Measurements from ENCODE around the gene UBAP1L.
A peak's percentile ranks its signal among the peaks of the same experiment; 100 is the strongest.

The UBAP1L gene

GRCh38 chr15:65055201-65055870 is 59.7 kb downstream of the UBAP1L start:
- Histone ChIP-seq H3K9ac (ENCODE audit: low read length) (no peak overlapping the region), H3K27ac (ENCODE audit: low read depth, low read length) (no peak overlapping the region), H4K20me1 (ENCODE audit: low read depth, low read length) (no peaks in the 10 kb centered on the region), H3K9me3 (ENCODE audit: insufficient read depth, low read length) (no peaks in the 10 kb centered on the region), H3K9me2 (replicated peaks; ENCODE audit: insufficient read depth, low read length) (no peaks in the 10 kb centered on the region), H3K79me2 (ENCODE audit: insufficient read depth, low read length) (no peaks in the 10 kb centered on the region), H3F3A (ENCODE audit: insufficient read depth) (no peaks in the 10 kb centered on the region), H3K27me3 (ENCODE audit: low read length) (no peaks in the 10 kb centered on the region), H2AFZ (ENCODE audit: low read depth, low read length, severe bottlenecking) (no peak overlapping the region), H3K4me2 (ENCODE audit: low read depth, low read length, poor library complexity, severe bottlenecking) (no peak overlapping the region), H3K36me3 (ENCODE audit: low read length) (no peaks in the 10 kb centered on the region), H3K4me3 (ENCODE audit: insufficient read depth, low read length, poor library complexity, severe bottlenecking) (no peak overlapping the region)
- TF ChIP-seq, protein P1, sequence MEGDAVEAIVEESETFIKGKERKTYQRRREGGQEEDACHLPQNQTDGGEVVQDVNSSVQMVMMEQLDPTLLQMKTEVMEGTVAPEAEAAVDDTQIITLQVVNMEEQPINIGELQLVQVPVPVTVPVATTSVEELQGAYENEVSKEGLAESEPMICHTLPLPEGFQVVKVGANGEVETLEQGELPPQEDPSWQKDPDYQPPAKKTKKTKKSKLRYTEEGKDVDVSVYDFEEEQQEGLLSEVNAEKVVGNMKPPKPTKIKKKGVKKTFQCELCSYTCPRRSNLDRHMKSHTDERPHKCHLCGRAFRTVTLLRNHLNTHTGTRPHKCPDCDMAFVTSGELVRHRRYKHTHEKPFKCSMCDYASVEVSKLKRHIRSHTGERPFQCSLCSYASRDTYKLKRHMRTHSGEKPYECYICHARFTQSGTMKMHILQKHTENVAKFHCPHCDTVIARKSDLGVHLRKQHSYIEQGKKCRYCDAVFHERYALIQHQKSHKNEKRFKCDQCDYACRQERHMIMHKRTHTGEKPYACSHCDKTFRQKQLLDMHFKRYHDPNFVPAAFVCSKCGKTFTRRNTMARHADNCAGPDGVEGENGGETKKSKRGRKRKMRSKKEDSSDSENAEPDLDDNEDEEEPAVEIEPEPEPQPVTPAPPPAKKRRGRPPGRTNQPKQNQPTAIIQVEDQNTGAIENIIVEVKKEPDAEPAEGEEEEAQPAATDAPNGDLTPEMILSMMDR (IDR thresholded peaks at IDR 0.05; ENCODE audit: insufficient read depth, low read length, poor library complexity, severe bottlenecking) = no peak
- no peak for TF ChIP-seq EZH2phosphoT487 (conservative IDR thresholded peaks at IDR 0.05; ENCODE audit: low read length)

- Histone ChIP-seq H3K4me2 (ENCODE audit: low read depth, low read length, poor library complexity, severe bottlenecking) (no peak overlapping the region), H3K79me2 (ENCODE audit: insufficient read depth, low read length) (no peaks in the 10 kb centered on the region), H4K20me1 (ENCODE audit: low read depth, low read length) (no peaks in the 10 kb centered on the region), H3K9me2 (replicated peaks; ENCODE audit: insufficient read depth, low read length) (no peaks in the 10 kb centered on the region), H3K9ac (ENCODE audit: low read length) (no peak overlapping the region), H3K36me3 (ENCODE audit: low read length) (no peaks in the 10 kb centered on the region), H3K27ac (ENCODE audit: low read depth, low read length) (no peak overlapping the region), H2AFZ (ENCODE audit: low read depth, low read length, severe bottlenecking) (no peak overlapping the region), H3K4me3 (ENCODE audit: insufficient read depth, low read length, poor library complexity, severe bottlenecking) (no peak overlapping the region), H3K9me3 (ENCODE audit: insufficient read depth, low read length) (no peaks in the 10 kb centered on the region), H3F3A (ENCODE audit: insufficient read depth) (no peaks in the 10 kb centered on the region), H3K27me3 (ENCODE audit: low read length) (no peaks in the 10 kb centered on the region)
- TF ChIP-seq, protein P1 (IDR thresholded peaks at IDR 0.05; ENCODE audit: insufficient read depth, low read length, poor library complexity, severe bottlenecking) = peak; percentile 72
- TF ChIP-seq EZH2phosphoT487 (conservative IDR thresholded peaks at IDR 0.05; ENCODE audit: low read length) = no peak
Observed at GRCh38 chr15:65054333-65055200, 60.4 kb downstream of the UBAP1L start.

GRCh38 chr15:65052956-65053355 is 62.0 kb downstream of the UBAP1L start:
- Histone ChIP-seq H3K9me3 (ENCODE audit: insufficient read depth, low read length) (no peaks in the 10 kb centered on the region), H3F3A (ENCODE audit: insufficient read depth) (no peaks in the 10 kb centered on the region), H3K9me2 (replicated peaks; ENCODE audit: insufficient read depth, low read length) (no peaks in the 10 kb centered on the region), H3K79me2 (ENCODE audit: insufficient read depth, low read length) (no peaks in the 10 kb centered on the region), H3K27me3 (ENCODE audit: low read length) (no peaks in the 10 kb centered on the region), H4K20me1 (ENCODE audit: low read depth, low read length) (no peaks in the 10 kb centered on the region), H3K9ac (ENCODE audit: low read length) (no peak overlapping the region), H2AFZ (ENCODE audit: low read depth, low read length, severe bottlenecking) (no peak overlapping the region), H3K4me3 (ENCODE audit: insufficient read depth, low read length, poor library complexity, severe bottlenecking) (no peak overlapping the region), H3K36me3 (ENCODE audit: low read length) (no peaks in the 10 kb centered on the region), H3K4me2 (ENCODE audit: low read depth, low read length, poor library complexity, severe bottlenecking) (no peak overlapping the region), H3K27ac (ENCODE audit: low read depth, low read length) (no peak overlapping the region)
- TF ChIP-seq, protein P1 (IDR thresholded peaks at IDR 0.05; ENCODE audit: insufficient read depth, low read length, poor library complexity, severe bottlenecking) = no peak
- TF ChIP-seq EZH2phosphoT487 (conservative IDR thresholded peaks at IDR 0.05; ENCODE audit: low read length) = no peak

All from SU-DHL-6 (cell line).